HL-60 (cell line): ENCODE results near the gene NDUFAF8.

Source experiments
- DNase-seq, 2 experiments: peaks; one replicate each; pipeline ENCODE4 v3.0.0-alpha.2; 2010 to 2020; ENCODE audit warnings: low read depth in 1 of 2, low spot score in 1 of 2
- H3K27ac ChIP-seq: fragments of 250-450 bp; sonication (Bioruptor Pico); replicated peaks from 2 replicates; pipeline ENCODE4 v1.5.1; 2020; ENCODE audit warnings: mild to moderate bottlenecking, moderate library complexity
- H3K27me3 ChIP-seq: fragments of 250-450 bp; sonication (Bioruptor Pico); 2 replicates; pipeline ENCODE4 v1.5.1; 2021; ENCODE audit warnings: mild to moderate bottlenecking, moderate library complexity; ENCODE audit not compliant: insufficient read depth, poor library complexity, severe bottlenecking
- H3K4me3 ChIP-seq: replicated peaks from 2 replicates; pipeline ENCODE4 v1.5.1; 2011; ENCODE audit warnings: mild to moderate bottlenecking, control low read depth, low read length; ENCODE audit not compliant: insufficient read depth
- CTCF ChIP-seq: IDR thresholded peaks from one replicate; pipeline ENCODE4 v1.5.1; 2011; ENCODE audit warnings: low read length, control low read depth, inconsistent platforms; ENCODE audit not compliant: insufficient read depth
- GABPA ChIP-seq: IDR thresholded peaks from 2 replicates; pipeline ENCODE4 v1.6.1; 2012; ENCODE audit warnings: low read depth
- POLR2AphosphoS5 ChIP-seq: IDR thresholded peaks from 2 replicates; pipeline ENCODE4 v1.6.1; 2012; ENCODE audit warnings: low read depth
- SPI1 ChIP-seq: IDR thresholded peaks from 2 replicates; pipeline ENCODE4 v1.6.1; 2012; ENCODE audit warnings: low read depth, mild to moderate bottlenecking, borderline replicate concordance
- TF ChIP-seq, protein P1 (sequence below): IDR thresholded peaks from 2 replicates; pipeline ENCODE4 v1.6.1; 2012; ENCODE audit warnings: low read depth; ENCODE audit not compliant: insufficient replicate concordance

Gene NDUFAF8

DNA sequence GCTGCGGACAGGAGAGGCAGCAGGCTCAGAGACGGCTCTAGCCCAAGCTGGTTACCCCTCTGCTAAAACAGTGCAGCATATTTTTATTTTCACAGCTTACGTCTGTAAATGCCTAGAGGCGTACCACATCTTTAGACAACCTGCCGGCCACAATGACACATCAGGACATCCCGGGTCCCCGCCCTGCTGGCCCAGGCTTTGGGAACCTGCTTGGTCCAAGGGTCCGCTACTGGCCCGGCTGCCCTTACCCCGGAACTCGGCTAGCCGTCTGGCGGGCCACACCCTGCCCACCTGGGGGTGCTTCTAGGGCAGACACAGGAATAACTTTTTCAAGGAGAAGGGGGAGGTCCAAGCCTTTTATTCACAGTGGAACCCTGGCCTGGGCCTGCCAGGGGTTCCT is 20.7 kb upstream of the NDUFAF8 start:
- TF ChIP-seq CTCF: no peak
- TF ChIP-seq SPI1: no peak
- TF ChIP-seq, protein P1, sequence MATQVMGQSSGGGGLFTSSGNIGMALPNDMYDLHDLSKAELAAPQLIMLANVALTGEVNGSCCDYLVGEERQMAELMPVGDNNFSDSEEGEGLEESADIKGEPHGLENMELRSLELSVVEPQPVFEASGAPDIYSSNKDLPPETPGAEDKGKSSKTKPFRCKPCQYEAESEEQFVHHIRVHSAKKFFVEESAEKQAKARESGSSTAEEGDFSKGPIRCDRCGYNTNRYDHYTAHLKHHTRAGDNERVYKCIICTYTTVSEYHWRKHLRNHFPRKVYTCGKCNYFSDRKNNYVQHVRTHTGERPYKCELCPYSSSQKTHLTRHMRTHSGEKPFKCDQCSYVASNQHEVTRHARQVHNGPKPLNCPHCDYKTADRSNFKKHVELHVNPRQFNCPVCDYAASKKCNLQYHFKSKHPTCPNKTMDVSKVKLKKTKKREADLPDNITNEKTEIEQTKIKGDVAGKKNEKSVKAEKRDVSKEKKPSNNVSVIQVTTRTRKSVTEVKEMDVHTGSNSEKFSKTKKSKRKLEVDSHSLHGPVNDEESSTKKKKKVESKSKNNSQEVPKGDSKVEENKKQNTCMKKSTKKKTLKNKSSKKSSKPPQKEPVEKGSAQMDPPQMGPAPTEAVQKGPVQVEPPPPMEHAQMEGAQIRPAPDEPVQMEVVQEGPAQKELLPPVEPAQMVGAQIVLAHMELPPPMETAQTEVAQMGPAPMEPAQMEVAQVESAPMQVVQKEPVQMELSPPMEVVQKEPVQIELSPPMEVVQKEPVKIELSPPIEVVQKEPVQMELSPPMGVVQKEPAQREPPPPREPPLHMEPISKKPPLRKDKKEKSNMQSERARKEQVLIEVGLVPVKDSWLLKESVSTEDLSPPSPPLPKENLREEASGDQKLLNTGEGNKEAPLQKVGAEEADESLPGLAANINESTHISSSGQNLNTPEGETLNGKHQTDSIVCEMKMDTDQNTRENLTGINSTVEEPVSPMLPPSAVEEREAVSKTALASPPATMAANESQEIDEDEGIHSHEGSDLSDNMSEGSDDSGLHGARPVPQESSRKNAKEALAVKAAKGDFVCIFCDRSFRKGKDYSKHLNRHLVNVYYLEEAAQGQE: no peak
- TF ChIP-seq POLR2AphosphoS5: no peak
- no peak for TF ChIP-seq GABPA
- no peak overlapping the region for H3K4me3 ChIP-seq
- H3K27me3 ChIP-seq: no peaks in the 10 kb centered on the region
- no peak overlapping the region for H3K27ac ChIP-seq
- no peak for DNase-seq

DNA sequence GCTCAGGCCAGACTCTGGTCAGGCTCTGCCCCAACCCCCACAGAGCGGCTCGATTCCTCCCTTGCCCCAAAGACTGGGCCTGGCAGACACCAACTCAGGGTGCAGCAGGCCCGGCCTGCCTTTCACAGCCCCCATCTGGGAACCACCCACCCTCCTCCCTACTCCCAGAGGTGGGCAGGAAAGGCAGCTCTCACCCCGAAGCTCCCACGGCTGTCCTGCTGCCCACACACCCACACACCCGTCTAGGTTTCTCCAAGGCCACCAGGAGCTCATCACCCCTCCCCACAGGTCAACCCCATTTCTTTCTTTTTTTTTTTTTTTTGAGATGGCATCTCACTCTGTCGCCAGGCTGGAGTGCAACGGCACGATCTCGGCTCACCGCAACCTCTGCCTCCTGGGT is 20.1 kb upstream of the NDUFAF8 start:
- TF ChIP-seq GABPA (no peak), SPI1 (no peak), CTCF (no peak), POLR2AphosphoS5 (no peak)
- TF ChIP-seq, protein P1: no peak
- Histone ChIP-seq H3K27me3 (no peaks in the 10 kb centered on the region), H3K27ac (no peak overlapping the region), H3K4me3 (no peak overlapping the region)
- no peak for DNase-seq

DNA sequence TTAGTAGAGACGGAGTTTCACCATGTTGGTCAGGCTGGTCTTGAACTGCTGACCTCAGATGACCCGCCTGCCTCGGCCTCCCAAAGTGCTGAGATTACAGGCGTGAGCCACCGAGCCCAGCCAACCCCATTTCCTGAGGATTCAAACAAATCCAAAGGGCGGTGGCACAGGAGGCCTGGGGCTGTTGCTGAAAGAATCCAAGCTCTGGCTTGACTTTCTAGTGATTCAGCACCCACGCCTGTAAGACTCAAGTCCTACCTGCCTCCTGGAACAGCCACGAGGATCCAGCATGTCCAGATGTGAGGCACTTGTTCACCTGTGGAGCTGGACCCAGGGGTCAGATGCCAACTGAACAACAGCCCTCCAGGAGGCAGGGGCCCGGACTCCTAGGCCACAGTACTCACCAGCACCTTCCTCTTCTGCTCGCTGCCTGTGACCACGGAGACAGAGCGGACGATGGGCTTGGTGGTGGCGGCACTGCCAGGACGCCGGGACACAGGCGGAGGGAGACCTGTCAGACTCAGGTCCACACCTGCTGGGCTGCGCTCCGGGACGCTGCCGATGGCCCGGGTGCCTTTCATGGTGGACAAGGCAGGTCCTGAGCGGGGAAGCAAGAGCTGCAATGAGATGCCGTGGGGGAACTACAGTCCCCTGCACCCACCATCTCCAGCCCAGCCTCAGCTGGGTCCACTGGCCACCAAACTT is 19.5 kb upstream of the NDUFAF8 start:
- no peak for DNase-seq
- Histone ChIP-seq H3K27ac (no peak overlapping the region), H3K4me3 (no peak overlapping the region), H3K27me3 (no peaks in the 10 kb centered on the region)
- TF ChIP-seq POLR2AphosphoS5: no peak
- TF ChIP-seq GABPA: no peak
- TF ChIP-seq, protein P1: no peak
- TF ChIP-seq CTCF: no peak
- no peak for TF ChIP-seq SPI1
